HEK293 (cell line): ENCODE measurements around the gene ICAM5.

Experiments
- CTCF ChIP-seq: fragments of 450-650 bp; formaldehyde crosslinking; IDR thresholded peaks from 2 replicates; pipeline ENCODE4 v1.5.1; 2016; ENCODE audit warnings: missing biosample characterization, missing genetic modification characterization
- ELK4 ChIP-seq: IDR thresholded peaks from 2 replicates; pipeline ENCODE4 v1.6.1; 2011; ENCODE audit warnings: mild to moderate bottlenecking, low read depth, low read length, borderline replicate concordance
- KLF10 ChIP-seq: fragments of 450-650 bp; IDR thresholded peaks from 2 replicates; pipeline ENCODE4 v1.5.1; 2018; ENCODE audit warnings: missing biosample characterization, mild to moderate bottlenecking, missing genetic modification characterization
- MZF1 ChIP-seq: fragments of 450-650 bp; formaldehyde crosslinking; IDR thresholded peaks from 2 replicates; pipeline ENCODE4 v1.5.1; 2017; ENCODE audit warnings: missing biosample characterization, missing genetic modification characterization, borderline replicate concordance
- ZBTB1 ChIP-seq: fragments of 450-650 bp; formaldehyde crosslinking; IDR thresholded peaks from 2 replicates; pipeline ENCODE4 v1.5.1; 2016; ENCODE audit warnings: missing biosample characterization, missing genetic modification characterization
- ZBTB21 ChIP-seq: fragments of 450-650 bp; formaldehyde crosslinking; IDR thresholded peaks from 2 replicates; pipeline ENCODE4 v1.5.1; 2017; ENCODE audit warnings: missing biosample characterization, missing genetic modification characterization
- ZNF10 ChIP-seq: fragments of 450-650 bp; formaldehyde crosslinking; IDR thresholded peaks from 2 replicates; pipeline ENCODE4 v1.5.1; 2017; ENCODE audit warnings: missing biosample characterization, missing genetic modification characterization
- ZNF138 ChIP-seq: fragments of 450-650 bp; formaldehyde crosslinking; IDR thresholded peaks from 2 replicates; pipeline ENCODE4 v1.5.1; 2016; ENCODE audit warnings: missing biosample characterization, missing genetic modification characterization, borderline replicate concordance
- ZNF174 ChIP-seq: fragments of 450-650 bp; formaldehyde crosslinking; IDR thresholded peaks from 2 replicates; pipeline ENCODE4 v1.5.0; 2017; ENCODE audit warnings: missing biosample characterization, mild to moderate bottlenecking, missing genetic modification characterization
- ZNF24 ChIP-seq: fragments of 450-650 bp; formaldehyde crosslinking; IDR thresholded peaks from 2 replicates; pipeline ENCODE4 v1.5.1; 2016; ENCODE audit warnings: missing biosample characterization, missing genetic modification characterization
- ZNF335 ChIP-seq: fragments of 450-650 bp; formaldehyde crosslinking; conservative IDR thresholded peaks from 2 replicates; pipeline ENCODE4 v1.5.1; 2016; ENCODE audit warnings: missing biosample characterization, missing genetic modification characterization
- ZNF37A ChIP-seq: fragments of 450-650 bp; IDR thresholded peaks from 2 replicates; pipeline ENCODE4 v1.5.1; 2018; ENCODE audit warnings: missing biosample characterization, missing genetic modification characterization
- ZNF571 ChIP-seq: fragments of 450-650 bp; formaldehyde crosslinking; IDR thresholded peaks from 2 replicates; pipeline ENCODE4 v1.5.0; 2017; ENCODE audit warnings: missing biosample characterization, missing genetic modification characterization

- TF ChIP-seq ZNF335 (tag by site-specific recombination): no peak
- TF ChIP-seq CTCF (tag by site-specific recombination): no peak
- TF ChIP-seq ZNF24: no peak
- TF ChIP-seq ZBTB1 (tag by site-specific recombination): no peak
- no peak for TF ChIP-seq ZBTB21
- TF ChIP-seq ZNF10: no peak
- no peak for TF ChIP-seq MZF1 (tag by site-specific recombination)
- TF ChIP-seq ZNF174: no peak
- TF ChIP-seq ZNF37A: no peak
- TF ChIP-seq ZNF138 (tag by site-specific recombination): no peak
- TF ChIP-seq KLF10 (tag by site-specific recombination): no peak
- no peak for TF ChIP-seq ZNF571
- TF ChIP-seq ELK4: no peak
These were observed 1.0 kb upstream of the ICAM5 start for GRCh38 chr19:10288662-10289166.
